Astrocyte (in vitro differentiated cells and primary cell): Measurements from ENCODE around the gene EDN3. TPM values are rescaled to one million over a fixed set of nuclear protein-coding genes. Genes with fewer than 3 reads are reported as not detected.

Experiments
- DNase-seq: peaks from one replicate; pipeline ENCODE4 v3.0.0-alpha.2; 2010; ENCODE audit warnings: low read depth
- FAIRE-seq: peaks from 2 replicates; lab custom pipeline; 2011; peaks lifted over from hg19 to GRCh38; lab: Jason Lieb, UNC
- H2AFZ ChIP-seq: 2 replicates; pipeline ENCODE4 v1.6.0; 2012; ENCODE audit warnings: low read depth, low read length, inconsistent platforms
- H3K27ac ChIP-seq: 2 replicates; pipeline ENCODE4 v1.5.1; 2011; ENCODE audit warnings: low read depth, low read length, inconsistent platforms
- H3K27me3 ChIP-seq: 2 replicates; pipeline ENCODE4 v1.6.0; 2011; ENCODE audit warnings: low read length, inconsistent platforms; ENCODE audit not compliant: insufficient read depth
- H3K36me3 ChIP-seq: 2 replicates; pipeline ENCODE4 v1.5.1; 2011; ENCODE audit warnings: low read length, inconsistent platforms; ENCODE audit not compliant: insufficient read depth
- H3K4me1 ChIP-seq: 2 replicates; pipeline ENCODE4 v1.5.1; 2011; ENCODE audit warnings: low read length, inconsistent platforms; ENCODE audit not compliant: insufficient read depth
- H3K4me2 ChIP-seq: 2 replicates; pipeline ENCODE4 v1.6.0; 2012; ENCODE audit warnings: low read length, inconsistent platforms
- H3K4me3 ChIP-seq: 2 replicates; pipeline ENCODE4 v1.5.1; 2011; ENCODE audit warnings: low read depth, mild to moderate bottlenecking, low read length, inconsistent platforms; ENCODE audit not compliant: insufficient read depth
- H3K79me2 ChIP-seq: 2 replicates; pipeline ENCODE4 v1.6.0; 2012; ENCODE audit warnings: mild to moderate bottlenecking, low read length, inconsistent platforms; ENCODE audit not compliant: insufficient read depth
- H3K9ac ChIP-seq: 2 replicates; pipeline ENCODE4 v1.6.0; 2012; ENCODE audit warnings: mild to moderate bottlenecking, low read length, inconsistent platforms
- H3K9me3 ChIP-seq: 2 replicates; pipeline ENCODE4 v1.5.1; 2012; ENCODE audit warnings: low read depth, mild to moderate bottlenecking, low read length, inconsistent platforms; ENCODE audit not compliant: insufficient read depth
- H4K20me1 ChIP-seq: 2 replicates; pipeline ENCODE4 v1.6.0; 2012; ENCODE audit warnings: low read length, inconsistent platforms; ENCODE audit not compliant: insufficient read depth
- H3K27ac Mint-ChIP-seq: one replicate; pipeline ENCODE4 v1.8.0; 2021; ENCODE audit warnings: mild to moderate bottlenecking, mixed read lengths; ENCODE audit not compliant: unreplicated experiment
- H3K27me3 Mint-ChIP-seq: one replicate; pipeline ENCODE4 v1.8.0; 2021; ENCODE audit warnings: low read depth, mixed read lengths; ENCODE audit not compliant: unreplicated experiment
- H3K36me3 Mint-ChIP-seq: one replicate; pipeline ENCODE4 v1.8.0; 2021; ENCODE audit warnings: low read depth, mixed read lengths; ENCODE audit not compliant: unreplicated experiment
- H3K4me1 Mint-ChIP-seq: one replicate; pipeline ENCODE4 v1.8.0; 2021; ENCODE audit warnings: low read depth, mixed read lengths; ENCODE audit not compliant: unreplicated experiment
- H3K4me3 Mint-ChIP-seq: one replicate; pipeline ENCODE4 v1.8.0; 2021; ENCODE audit warnings: mild to moderate bottlenecking, moderate library complexity, mixed read lengths; ENCODE audit not compliant: unreplicated experiment
- H3K9me3 Mint-ChIP-seq: one replicate; pipeline ENCODE4 v1.8.0; 2021; ENCODE audit warnings: mild to moderate bottlenecking, mixed read lengths; ENCODE audit not compliant: unreplicated experiment
- CTCF ChIP-seq: IDR thresholded peaks from 2 replicates; pipeline ENCODE4 v1.5.1; 2011; ENCODE audit warnings: low read depth, mild to moderate bottlenecking, inconsistent platforms, low read length, moderate library complexity; ENCODE audit not compliant: insufficient read depth
- EZH2 ChIP-seq: IDR thresholded peaks from 2 replicates; pipeline ENCODE4 v1.6.1; 2012; ENCODE audit warnings: mild to moderate bottlenecking, low read length, inconsistent platforms; ENCODE audit not compliant: insufficient read depth
- total RNA-seq: library from RNA; stranded (reverse); gene quantifications from 2 replicates; pipeline ENCODE4 v1.2.1, GENCODE V29; 2021

Gene EDN3
- total RNA-seq, 1 donor from 2014 or later, result not detected

GRCh38 chr20:59359906-59360725 lies 59.7 kb downstream of the EDN3 start:
- H4K20me1 ChIP-seq, result no peaks in the 10 kb centered on the region
- no peak overlapping the region for H2AFZ ChIP-seq
- no peak overlapping the region for H3K27ac ChIP-seq
- Mint-ChIP-seq H3K27ac (no peak overlapping the region), H3K27me3 (peaks cover 37% of the 10 kb centered on the region), H3K36me3 (no peaks in the 10 kb centered on the region), H3K4me1 (no peaks in the 10 kb centered on the region), H3K9me3 (no peaks in the 10 kb centered on the region), H3K4me3 (no peak overlapping the region)
- peaks cover 7% of the 10 kb centered on the region for H3K9me3 ChIP-seq
- H3K79me2 ChIP-seq, result no peaks in the 10 kb centered on the region
- no peaks in the 10 kb centered on the region for H3K36me3 ChIP-seq
- no peak overlapping the region for H3K4me3 ChIP-seq
- H3K27me3 ChIP-seq, result no peaks in the 10 kb centered on the region
- H3K4me1 ChIP-seq, result no peaks in the 10 kb centered on the region
- H3K4me2 ChIP-seq, result no peak overlapping the region
- DNase-seq (no peak), FAIRE-seq (no peak)
- TF ChIP-seq CTCF (no peak), EZH2 (no peak)
- no peak overlapping the region for H3K9ac ChIP-seq

- Histone ChIP-seq H3K4me1 (no peaks in the 10 kb centered on the region), H3K27me3 (no peaks in the 10 kb centered on the region), H3K4me3 (no peak overlapping the region), H3K4me2 (no peak overlapping the region), H3K36me3 (no peaks in the 10 kb centered on the region), H3K9ac (no peak overlapping the region), H3K27ac (no peak overlapping the region), H3K9me3 (peaks cover 7% of the 10 kb centered on the region), H2AFZ (no peak overlapping the region), H4K20me1 (no peaks in the 10 kb centered on the region), H3K79me2 (no peaks in the 10 kb centered on the region)
- peaks cover 39% of the 10 kb centered on the region for H3K27me3 Mint-ChIP-seq
- H3K4me3 Mint-ChIP-seq, result no peak overlapping the region
- H3K27ac Mint-ChIP-seq, result no peak overlapping the region
- H3K36me3 Mint-ChIP-seq, result no peaks in the 10 kb centered on the region
- FAIRE-seq, result no peak
- no peak for DNase-seq
- H3K9me3 Mint-ChIP-seq, result no peaks in the 10 kb centered on the region
- no peaks in the 10 kb centered on the region for H3K4me1 Mint-ChIP-seq
- no peak for TF ChIP-seq CTCF
- no peak for TF ChIP-seq EZH2
Measured at GRCh38 chr20:59360934-59361333, 60.5 kb downstream of the EDN3 start.

GRCh38 chr20:59361411-59361810 lies 61.0 kb downstream of the EDN3 start:
- Mint-ChIP-seq H3K4me1 (no peaks in the 10 kb centered on the region), H3K36me3 (no peaks in the 10 kb centered on the region), H3K27ac (no peak overlapping the region), H3K9me3 (no peaks in the 10 kb centered on the region), H3K4me3 (no peak overlapping the region), H3K27me3 (peaks cover 37% of the 10 kb centered on the region)
- H3K27me3 ChIP-seq, result no peaks in the 10 kb centered on the region
- no peaks in the 10 kb centered on the region for H3K4me1 ChIP-seq
- no peak overlapping the region for H3K9ac ChIP-seq
- no peaks in the 10 kb centered on the region for H4K20me1 ChIP-seq
- peaks cover 7% of the 10 kb centered on the region for H3K9me3 ChIP-seq
- TF ChIP-seq CTCF (no peak), EZH2 (no peak)
- no peaks in the 10 kb centered on the region for H3K36me3 ChIP-seq
- no peak overlapping the region for H3K27ac ChIP-seq
- no peak for DNase-seq
- no peak overlapping the region for H2AFZ ChIP-seq
- no peak for FAIRE-seq
- no peak overlapping the region for H3K4me2 ChIP-seq
- H3K79me2 ChIP-seq, result no peaks in the 10 kb centered on the region
- no peak overlapping the region for H3K4me3 ChIP-seq
